Caco-2 (cell line): ENCODE data around the gene PRR5. TPM values are rescaled to one million over a fixed set of nuclear protein-coding genes. Genes with fewer than 3 reads are reported as not detected.

Experiments used
- BruUV-seq: library from RNA; stranded (reverse); fragments of 400-500 nt; replicated peaks from 2 replicates; lab custom pipeline; 2021; lab: Mats Ljungman, UMichigan
- CTCF ChIA-PET: fragments of 300-600 bp; sonication (Branson Sonifier 250); formaldehyde crosslinking; loops from one replicate; lab custom pipeline; 2022; ENCODE audit warnings: antibody characterized with exemption; lab: Charles Lee
- POLR2A ChIA-PET: fragments of 300-600 bp; sonication (Branson Sonifier 250); formaldehyde crosslinking; loops from one replicate; lab custom pipeline; 2022; ENCODE audit warnings: antibody characterized with exemption; lab: Charles Lee
- DNase-seq, 2 experiments: peaks; one replicate each; pipeline versions ENCODE4 v3.0.0 to v3.0.0-alpha.2; 2020 to 2022
- H3K27me3 ChIP-seq: replicated peaks from 2 replicates; pipeline ENCODE4 v1.6.0; 2011; ENCODE audit warnings: low read length; ENCODE audit not compliant: control insufficient read depth, insufficient read depth
- H3K36me3 ChIP-seq: 2 replicates; pipeline ENCODE4 v1.5.1; 2011; ENCODE audit warnings: low read length; ENCODE audit not compliant: control insufficient read depth, insufficient read depth
- H3K4me1 ChIP-seq: fragments of 250-450 bp; sonication (Bioruptor Pico); 2 replicates; pipeline ENCODE4 v1.5.1; 2020; ENCODE audit warnings: mild to moderate bottlenecking
- H3K4me3 ChIP-seq: 2 replicates; pipeline ENCODE4 v1.5.1; 2011; ENCODE audit warnings: low read depth, mild to moderate bottlenecking, control low read depth, low read length
- H3K9me3 ChIP-seq: fragments of 250-450 bp; sonication (Bioruptor Pico); 2 replicates; pipeline ENCODE4 v1.5.1; 2020; ENCODE audit warnings: mild to moderate bottlenecking, moderate library complexity
- H3K27ac Mint-ChIP-seq: one replicate; pipeline ENCODE4 v1.8.0; 2022; ENCODE audit warnings: mixed read lengths; ENCODE audit not compliant: unreplicated experiment
- H3K27me3 Mint-ChIP-seq: one replicate; pipeline ENCODE4 v1.8.0; 2022; ENCODE audit warnings: mixed read lengths; ENCODE audit not compliant: insufficient read depth, unreplicated experiment
- H3K36me3 Mint-ChIP-seq: one replicate; pipeline ENCODE4 v1.8.0; 2022; ENCODE audit warnings: mild to moderate bottlenecking, mixed read lengths; ENCODE audit not compliant: insufficient read depth, unreplicated experiment
- H3K4me1 Mint-ChIP-seq: one replicate; pipeline ENCODE4 v1.8.0; 2022; ENCODE audit warnings: low read depth, mixed read lengths; ENCODE audit not compliant: unreplicated experiment
- H3K4me3 Mint-ChIP-seq: one replicate; pipeline ENCODE4 v1.8.0; 2022; ENCODE audit warnings: mild to moderate bottlenecking, moderate library complexity, mixed read lengths; ENCODE audit not compliant: unreplicated experiment
- H3K9me3 Mint-ChIP-seq: one replicate; pipeline ENCODE4 v1.8.0; 2022; ENCODE audit warnings: mixed read lengths; ENCODE audit not compliant: unreplicated experiment
- CTCF ChIP-seq, 2 experiments: fragments of 200-600 bp in 1 of 2; IDR thresholded peaks; 1 replicate in 1 of 2; 2 replicates in 1 of 2; pipeline versions ENCODE4 v1.5.1 to v1.8.0; 2011 to 2022; ENCODE audit warnings: antibody characterized with exemption in 1 of 2, control low read depth in 1 of 2, inconsistent platforms in 1 of 2, low read depth in 1 of 2, low read length in 1 of 2, mild to moderate bottlenecking in 1 of 2, moderate library complexity in 1 of 2; ENCODE audit not compliant: insufficient read depth in 1 of 2, severe bottlenecking in 1 of 2, unreplicated experiment in 1 of 2
- intact Hi-C: fragments of 100-400 bp; cut with micrococcal nuclease; formaldehyde crosslinking; loops from one replicate; pipeline ENCODE4 v1.10.0; 2022; ENCODE audit not compliant: unreplicated experiment
- total RNA-seq: library from RNA; stranded (reverse); gene quantifications from 2 replicates; pipeline ENCODE4 v1.2.3, GENCODE V29; 2022

The PRR5 gene
- total RNA-seq, 1 experiment from 2014 or later: 82.8 TPM

GRCh38 chr22:44683881-44684280 lies 18.1 kb upstream of the PRR5 start:
- CTCF ChIA-PET: no interaction called here
- no peak overlapping the region for H3K4me3 Mint-ChIP-seq
- H3K36me3 Mint-ChIP-seq: peaks cover 73% of the 10 kb centered on the region
- Histone ChIP-seq H3K9me3 (no peaks in the 10 kb centered on the region), H3K27me3 (no peaks in the 10 kb centered on the region), H3K36me3 (no peaks in the 10 kb centered on the region), H3K4me3 (no peak overlapping the region), H3K4me1 (peaks cover 48% of the 10 kb centered on the region)
- intact Hi-C loops: no loop called here
- H3K27me3 Mint-ChIP-seq: no peaks in the 10 kb centered on the region
- no peak for DNase-seq
- H3K4me1 Mint-ChIP-seq: peaks cover 43% of the 10 kb centered on the region
- peak overlapping the region; percentile 92 for H3K27ac Mint-ChIP-seq
- POLR2A ChIA-PET: no interaction called here
- no peak for TF ChIP-seq CTCF (IDR thresholded peaks at IDR 0.05; ENCODE audit: insufficient read depth in 1 of 2, low read depth in 1 of 2, low read length in 1 of 2, severe bottlenecking in 1 of 2, unreplicated experiment in 1 of 2)
- BruUV-seq: no TSS peak
- no peaks in the 10 kb centered on the region for H3K9me3 Mint-ChIP-seq

GRCh38 chr22:44684506-44685383 lies 17.3 kb upstream of the PRR5 start:
- peak; percentile 95 for TF ChIP-seq CTCF (IDR thresholded peaks at IDR 0.05; ENCODE audit: insufficient read depth in 1 of 2, low read depth in 1 of 2, low read length in 1 of 2, severe bottlenecking in 1 of 2, unreplicated experiment in 1 of 2)
- Mint-ChIP-seq H3K27me3 (no peaks in the 10 kb centered on the region), H3K27ac (peak overlapping the region; percentile 92), H3K4me1 (peaks cover 43% of the 10 kb centered on the region), H3K36me3 (peaks cover 74% of the 10 kb centered on the region), H3K4me3 (no peak overlapping the region), H3K9me3 (no peaks in the 10 kb centered on the region)
- Histone ChIP-seq H3K4me3 (no peak overlapping the region), H3K36me3 (no peaks in the 10 kb centered on the region), H3K4me1 (peaks cover 57% of the 10 kb centered on the region), H3K9me3 (no peaks in the 10 kb centered on the region), H3K27me3 (no peaks in the 10 kb centered on the region)
- intact Hi-C loops: loop anchor here (5.0 kb wide), 1 partner anchor 53 kb away; no protein-coding TSS in a partner anchor
- ChIA-PET CTCF (interaction anchor here (0.6 to 1.9 kb wide), 11 partner anchors 8 to 479 kb away, joined by 3 to 22 read pairs (median 3); partner anchors contain the start of gene NUP50), POLR2A (interaction anchor here (1.1 kb wide), 1 partner anchor 53 kb away, joined by 3 read pairs; no protein-coding TSS in a partner anchor)
- DNase-seq: peak; percentile 93
- no TSS peak for BruUV-seq

GRCh38 chr22:44685384-44686056 lies 16.5 kb upstream of the PRR5 start:
- Histone ChIP-seq H3K4me3 (no peak overlapping the region), H3K9me3 (no peaks in the 10 kb centered on the region), H3K4me1 (peaks cover 64% of the 10 kb centered on the region), H3K36me3 (no peaks in the 10 kb centered on the region), H3K27me3 (no peaks in the 10 kb centered on the region)
- H3K9me3 Mint-ChIP-seq: no peaks in the 10 kb centered on the region
- peaks cover 48% of the 10 kb centered on the region for H3K4me1 Mint-ChIP-seq
- ChIA-PET CTCF (interaction anchor here (0.6 to 1.9 kb wide), 10 partner anchors 9 to 478 kb away, joined by 3 to 22 read pairs (median 3); partner anchors contain the start of gene NUP50), POLR2A (interaction anchor here (1.1 kb wide), 1 partner anchor 53 kb away, joined by 3 read pairs; no protein-coding TSS in a partner anchor)
- H3K36me3 Mint-ChIP-seq: peaks cover 78% of the 10 kb centered on the region
- intact Hi-C loops: loop anchor here (5.0 kb wide), 1 partner anchor 52 kb away; no protein-coding TSS in a partner anchor
- peak overlapping the region; percentile 92 for H3K27ac Mint-ChIP-seq
- peak; percentile 77 to 82 for DNase-seq
- no TSS peak for BruUV-seq
- no peak overlapping the region for H3K4me3 Mint-ChIP-seq
- TF ChIP-seq CTCF (IDR thresholded peaks at IDR 0.05; ENCODE audit: insufficient read depth in 1 of 2, low read depth in 1 of 2, low read length in 1 of 2, severe bottlenecking in 1 of 2, unreplicated experiment in 1 of 2): no peak
- H3K27me3 Mint-ChIP-seq: no peaks in the 10 kb centered on the region
